Activated CD8-positive, alpha-beta memory T cell treated with anti-CD3 and anti-CD28 coated beads, Interleukin-2, amount 50 U/mL, for 24 hours (primary cell): ENCODE data around the gene ACTN4.

ENCODE experiments used
- DNase-seq: peaks from one replicate; pipeline ENCODE4 v3.0.0-alpha.2; 2020; ENCODE audit errors: extremely low read depth

ACTN4 gene

GRCh38 chr19:38661136-38661535, 13.7 kb downstream of the ACTN4 start:
- DNase-seq: no peak

- DNase-seq: no peak
Observed at GRCh38 chr19:38661996-38662395, 14.5 kb downstream of the ACTN4 start.

- no peak for DNase-seq
Observed at GRCh38 chr19:38662537-38663155, 15.2 kb downstream of the ACTN4 start.

- no peak for DNase-seq
Observed at GRCh38 chr19:38663156-38663651, 15.8 kb downstream of the ACTN4 start.

GRCh38 chr19:38663957-38664502, 16.6 kb downstream of the ACTN4 start:
- DNase-seq: no peak

GRCh38 chr19:38664503-38665211, 17.2 kb downstream of the ACTN4 start:
- DNase-seq: no peak

GRCh38 chr19:38665219-38665931, 17.9 kb downstream of the ACTN4 start:
- DNase-seq: no peak

- DNase-seq: no peak
Observed at GRCh38 chr19:38665950-38666662, 18.7 kb downstream of the ACTN4 start.

GRCh38 chr19:38666663-38667511, 19.4 kb downstream of the ACTN4 start:
- no peak for DNase-seq

- DNase-seq: no peak
Observed at GRCh38 chr19:38667661-38668171, 20.3 kb downstream of the ACTN4 start.

- DNase-seq: no peak
Observed at GRCh38 chr19:38669552-38669951, 22.1 kb downstream of the ACTN4 start.

GRCh38 chr19:38670921-38671398, 23.5 kb downstream of the ACTN4 start:
- DNase-seq: no peak

GRCh38 chr19:38671654-38672053, 24.2 kb downstream of the ACTN4 start:
- DNase-seq: no peak

GRCh38 chr19:38673030-38673429, 25.6 kb downstream of the ACTN4 start:
- no peak for DNase-seq

GRCh38 chr19:38674388-38675171, 27.1 kb downstream of the ACTN4 start:
- DNase-seq: no peak

- DNase-seq: no peak
Observed at GRCh38 chr19:38675611-38676010, 28.2 kb downstream of the ACTN4 start.

- no peak for DNase-seq
Observed at GRCh38 chr19:38676023-38676877, 28.8 kb downstream of the ACTN4 start.

- no peak for DNase-seq
Observed at GRCh38 chr19:38676878-38677646, 29.6 kb downstream of the ACTN4 start.
